Measurements from ENCODE around the gene NCOA7.

Gene NCOA7

GRCh38 chr6:125855783-125856182, 65.0 kb downstream of the NCOA7 start:
- Histone ChIP-seq H3K4me3 (ENCODE audit: extremely low read depth, insufficient read depth, low read length, poor library complexity, severe bottlenecking) (no peak overlapping the region), H3K9me3 (ENCODE audit: control insufficient read depth, low read length) (peaks cover 5% of the 10 kb centered on the region)
- WGBS, 2 experiments (ENCODE audit: insufficient coverage in 2 of 2), result 90% methylated on average over 2 to 3 of the region's 6 CpGs

DNA sequence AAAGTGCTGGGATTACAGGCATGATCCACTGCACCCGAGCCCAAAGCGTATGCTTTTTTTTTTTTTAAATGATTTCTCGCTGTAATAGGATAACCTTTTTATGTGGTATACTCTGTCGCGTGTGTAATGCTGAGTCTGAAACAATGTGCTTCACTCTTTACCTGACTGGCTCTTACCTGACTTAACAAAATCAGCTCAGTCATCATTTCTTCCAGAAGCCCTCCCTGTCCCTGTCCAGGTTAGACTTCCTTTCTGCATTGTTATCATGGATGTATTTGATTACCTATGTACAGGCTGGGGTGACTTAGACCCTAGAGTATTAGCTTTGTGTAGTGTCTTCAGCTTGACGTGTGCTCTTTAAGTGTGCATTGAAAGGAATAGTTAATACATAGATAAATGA, 67.1 kb downstream of the NCOA7 start:
- H3K4me1 ChIP-seq (ENCODE audit: control insufficient read depth, insufficient read depth, low read length, poor library complexity, severe bottlenecking), result no peaks in the 10 kb centered on the region
- no peak overlapping the region for H3K4me3 ChIP-seq (ENCODE audit: extremely low read depth, insufficient read depth, low read length, poor library complexity, severe bottlenecking)
- H3K9me3 ChIP-seq (ENCODE audit: control insufficient read depth, low read length), result no peaks in the 10 kb centered on the region
- 60 to 100% methylated on average over 1 to 2 of the region's 6 CpGs for WGBS, 2 experiments (ENCODE audit: insufficient coverage in 2 of 2)
- H3K36me3 ChIP-seq (ENCODE audit: control insufficient read depth, insufficient read depth, low read length), result no peaks in the 10 kb centered on the region
- no peak overlapping the region for H3K27ac ChIP-seq (ENCODE audit: low read depth, low read length, severe bottlenecking)

More at GRCh38 chr6:125855783-125856182, 65.0 kb downstream of the NCOA7 start:
- H3K27ac ChIP-seq (ENCODE audit: low read depth, low read length, severe bottlenecking), result no peak overlapping the region
- no peaks in the 10 kb centered on the region for H3K4me1 ChIP-seq (ENCODE audit: control insufficient read depth, insufficient read depth, low read length, poor library complexity, severe bottlenecking)
- H3K36me3 ChIP-seq (ENCODE audit: control insufficient read depth, insufficient read depth, low read length), result no peaks in the 10 kb centered on the region

DNA sequence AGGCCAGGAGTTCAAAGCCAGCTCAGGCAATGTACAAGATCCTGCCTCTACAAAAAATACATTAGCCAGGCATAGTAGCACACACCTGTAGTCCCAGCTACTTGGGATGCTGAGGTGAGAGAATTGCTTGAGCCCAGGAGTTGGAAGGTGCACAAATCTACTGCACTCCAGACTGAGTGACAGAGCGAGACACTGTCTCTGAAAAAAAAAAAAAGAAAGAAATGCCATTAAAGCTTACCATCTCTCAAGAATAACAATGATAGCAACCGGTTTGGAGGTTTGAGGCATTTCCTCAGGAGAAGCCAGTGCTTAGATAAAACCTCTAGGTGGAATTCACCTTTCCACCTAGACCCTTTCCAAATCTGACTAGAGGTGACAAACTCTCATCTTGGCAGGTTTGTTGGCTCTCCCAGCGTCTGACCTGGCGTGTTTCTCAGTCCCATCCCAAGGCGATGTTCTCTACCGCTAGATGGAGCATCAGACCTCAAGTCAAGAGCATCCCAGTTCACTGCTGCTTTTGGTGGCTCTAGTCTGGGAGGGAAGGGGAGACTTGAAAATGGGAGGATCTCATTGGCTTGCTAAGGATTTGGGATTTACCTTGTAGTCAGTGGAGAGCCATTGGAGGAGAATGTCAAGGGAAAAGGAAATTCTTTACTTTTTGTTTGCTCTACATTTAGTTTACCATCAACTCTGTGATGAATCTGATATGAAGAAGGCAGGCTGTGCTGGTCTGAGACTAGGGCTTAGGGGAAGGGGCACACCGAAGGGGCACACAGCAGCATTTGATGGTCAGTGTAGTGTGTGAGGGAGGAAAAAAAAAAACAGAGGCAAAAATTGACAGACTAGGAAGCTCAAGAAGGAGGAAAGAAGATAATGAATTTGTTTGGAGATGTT, 67.9 kb downstream of the NCOA7 start:
- H3K36me3 ChIP-seq (ENCODE audit: control insufficient read depth, insufficient read depth, low read length), result no peaks in the 10 kb centered on the region
- WGBS, 2 experiments (ENCODE audit: insufficient coverage in 2 of 2), result 13 to 29% methylated on average over 5 to 6 of the region's 7 CpGs
- no peak overlapping the region for H3K27ac ChIP-seq (ENCODE audit: low read depth, low read length, severe bottlenecking)
- H3K4me3 ChIP-seq (ENCODE audit: extremely low read depth, insufficient read depth, low read length, poor library complexity, severe bottlenecking), result no peak overlapping the region
- no peaks in the 10 kb centered on the region for H3K9me3 ChIP-seq (ENCODE audit: control insufficient read depth, low read length)
- no peaks in the 10 kb centered on the region for H3K4me1 ChIP-seq (ENCODE audit: control insufficient read depth, insufficient read depth, low read length, poor library complexity, severe bottlenecking)

DNA sequence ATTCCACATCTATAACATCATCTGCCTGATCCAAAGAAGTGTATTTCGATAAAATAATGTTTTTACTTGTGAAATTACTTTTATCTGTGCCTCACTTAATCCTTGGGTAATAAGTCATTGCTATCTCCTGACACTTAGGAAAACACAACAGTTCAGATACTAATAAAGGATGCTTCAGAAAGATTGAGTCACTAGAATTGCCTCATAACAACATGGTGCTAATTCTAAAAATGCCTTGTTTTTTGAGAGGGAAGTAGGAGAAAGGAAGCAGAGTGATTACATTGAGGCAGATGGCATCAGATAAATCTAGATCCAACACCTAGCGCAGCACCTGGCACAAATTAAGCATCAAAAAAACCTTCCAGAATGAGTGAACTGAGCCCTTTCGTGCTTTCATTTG, 69.0 kb downstream of the NCOA7 start:
- Histone ChIP-seq H3K4me1 (ENCODE audit: control insufficient read depth, insufficient read depth, low read length, poor library complexity, severe bottlenecking) (no peaks in the 10 kb centered on the region), H3K9me3 (ENCODE audit: control insufficient read depth, low read length) (no peaks in the 10 kb centered on the region), H3K36me3 (ENCODE audit: control insufficient read depth, insufficient read depth, low read length) (no peaks in the 10 kb centered on the region), H3K4me3 (ENCODE audit: extremely low read depth, insufficient read depth, low read length, poor library complexity, severe bottlenecking) (no peak overlapping the region), H3K27ac (ENCODE audit: low read depth, low read length, severe bottlenecking) (no peak overlapping the region)
- WGBS, 2 experiments (ENCODE audit: insufficient coverage in 2 of 2), result no CpG with 5 or more reads among the region's 3 CpGs

GRCh38 chr6:125863023-125863422, 72.3 kb downstream of the NCOA7 start:
- Histone ChIP-seq H3K9me3 (ENCODE audit: control insufficient read depth, low read length) (no peaks in the 10 kb centered on the region), H3K36me3 (ENCODE audit: control insufficient read depth, insufficient read depth, low read length) (no peaks in the 10 kb centered on the region), H3K27ac (ENCODE audit: low read depth, low read length, severe bottlenecking) (no peak overlapping the region), H3K4me3 (ENCODE audit: extremely low read depth, insufficient read depth, low read length, poor library complexity, severe bottlenecking) (no peak overlapping the region), H3K4me1 (ENCODE audit: control insufficient read depth, insufficient read depth, low read length, poor library complexity, severe bottlenecking) (no peaks in the 10 kb centered on the region)

DNA sequence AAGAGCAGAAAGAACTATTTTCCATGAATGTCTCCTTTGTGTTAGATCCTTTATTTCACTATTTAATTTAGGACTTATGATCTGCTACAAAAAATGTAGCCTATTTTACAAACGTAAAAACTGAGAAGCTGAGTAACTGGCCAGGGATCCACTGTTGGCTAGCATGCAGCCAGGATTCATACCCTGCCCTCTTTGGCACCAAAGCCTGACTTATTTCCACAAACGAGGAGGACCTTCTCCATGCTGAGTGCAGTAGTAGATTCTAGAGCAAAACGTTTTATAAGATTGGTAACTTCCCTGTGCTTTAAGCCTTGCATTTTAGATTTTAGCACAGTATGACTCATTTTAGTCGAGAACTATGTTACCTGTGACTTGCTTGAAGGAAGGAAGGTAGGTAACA, 74.3 kb downstream of the NCOA7 start:
- 100% methylated on average over 1 of the region's 4 CpGs; no CpG with 5 or more reads in 1 of the 2 experiments for WGBS, 2 experiments (ENCODE audit: insufficient coverage in 2 of 2)

GRCh38 chr6:125866433-125866832, 75.7 kb downstream of the NCOA7 start:
- Histone ChIP-seq H3K36me3 (ENCODE audit: control insufficient read depth, insufficient read depth, low read length) (no peaks in the 10 kb centered on the region), H3K4me3 (ENCODE audit: extremely low read depth, insufficient read depth, low read length, poor library complexity, severe bottlenecking) (no peak overlapping the region), H3K4me1 (ENCODE audit: control insufficient read depth, insufficient read depth, low read length, poor library complexity, severe bottlenecking) (no peaks in the 10 kb centered on the region), H3K27ac (ENCODE audit: low read depth, low read length, severe bottlenecking) (no peak overlapping the region), H3K9me3 (ENCODE audit: control insufficient read depth, low read length) (no peaks in the 10 kb centered on the region)

More for the DNA sequence above, 74.3 kb downstream of the NCOA7 start:
- no peaks in the 10 kb centered on the region for H3K4me1 ChIP-seq (ENCODE audit: control insufficient read depth, insufficient read depth, low read length, poor library complexity, severe bottlenecking)
- no peaks in the 10 kb centered on the region for H3K36me3 ChIP-seq (ENCODE audit: control insufficient read depth, insufficient read depth, low read length)
- H3K4me3 ChIP-seq (ENCODE audit: extremely low read depth, insufficient read depth, low read length, poor library complexity, severe bottlenecking), result no peak overlapping the region
- no peaks in the 10 kb centered on the region for H3K9me3 ChIP-seq (ENCODE audit: control insufficient read depth, low read length)
- H3K27ac ChIP-seq (ENCODE audit: low read depth, low read length, severe bottlenecking), result no peak overlapping the region

- 72 to 76% methylated on average over 6 of the region's 6 CpGs for WGBS, 2 experiments (ENCODE audit: insufficient coverage in 2 of 2)
- Histone ChIP-seq H3K9me3 (ENCODE audit: control insufficient read depth, low read length) (no peaks in the 10 kb centered on the region), H3K4me3 (ENCODE audit: extremely low read depth, insufficient read depth, low read length, poor library complexity, severe bottlenecking) (no peak overlapping the region), H3K4me1 (ENCODE audit: control insufficient read depth, insufficient read depth, low read length, poor library complexity, severe bottlenecking) (peaks cover 4% of the 10 kb centered on the region), H3K36me3 (ENCODE audit: control insufficient read depth, insufficient read depth, low read length) (no peaks in the 10 kb centered on the region), H3K27ac (ENCODE audit: low read depth, low read length, severe bottlenecking) (no peak overlapping the region)
Measured at GRCh38 chr6:125867483-125867942, 76.8 kb downstream of the NCOA7 start.

GRCh38 chr6:125868252-125868651, 77.5 kb downstream of the NCOA7 start:
- Histone ChIP-seq H3K9me3 (ENCODE audit: control insufficient read depth, low read length) (no peaks in the 10 kb centered on the region), H3K4me3 (ENCODE audit: extremely low read depth, insufficient read depth, low read length, poor library complexity, severe bottlenecking) (no peak overlapping the region), H3K36me3 (ENCODE audit: control insufficient read depth, insufficient read depth, low read length) (no peaks in the 10 kb centered on the region), H3K27ac (ENCODE audit: low read depth, low read length, severe bottlenecking) (no peak overlapping the region), H3K4me1 (ENCODE audit: control insufficient read depth, insufficient read depth, low read length, poor library complexity, severe bottlenecking) (peaks cover 7% of the 10 kb centered on the region)
- WGBS, 2 experiments (ENCODE audit: insufficient coverage in 2 of 2), result 100% methylated on average over 2 of the region's 2 CpGs; no CpG with 5 or more reads in 1 of the 2 experiments

DNA sequence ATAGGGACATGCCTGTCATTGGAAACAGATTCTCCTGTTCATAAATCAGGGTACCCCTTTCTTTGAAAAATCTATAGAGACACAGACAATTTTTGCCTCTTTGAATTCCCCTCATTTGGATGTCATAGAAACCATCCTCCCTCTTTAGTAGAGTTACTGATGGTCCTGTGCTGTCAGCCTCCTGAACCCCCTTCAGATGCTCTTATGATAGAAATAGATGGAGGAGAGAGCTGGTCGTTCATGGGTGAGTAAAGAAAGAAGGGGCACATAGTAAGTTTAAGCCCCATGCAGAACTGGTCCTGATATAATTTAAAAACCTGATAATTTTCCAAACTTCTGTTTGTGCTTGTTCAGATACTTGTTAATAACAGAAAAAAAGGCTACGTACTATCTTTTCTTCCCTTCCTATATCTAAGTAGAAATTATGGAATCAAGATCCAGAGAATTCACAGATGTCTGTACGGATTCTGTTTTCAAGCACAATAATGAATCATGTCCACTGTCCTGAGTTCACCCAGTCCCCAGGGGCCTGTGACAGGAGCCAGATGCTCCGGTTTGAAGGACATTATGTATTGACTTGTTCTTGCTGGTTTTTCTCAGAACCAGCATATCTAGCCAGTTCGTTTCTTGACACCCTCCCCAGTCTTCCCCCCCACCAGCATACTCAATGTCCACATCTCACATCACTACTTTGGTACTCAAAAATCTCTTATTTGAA, 78.1 kb downstream of the NCOA7 start:
- Histone ChIP-seq H3K36me3 (ENCODE audit: control insufficient read depth, insufficient read depth, low read length) (no peaks in the 10 kb centered on the region), H3K4me3 (ENCODE audit: extremely low read depth, insufficient read depth, low read length, poor library complexity, severe bottlenecking) (no peak overlapping the region), H3K27ac (ENCODE audit: low read depth, low read length, severe bottlenecking) (no peak overlapping the region), H3K4me1 (ENCODE audit: control insufficient read depth, insufficient read depth, low read length, poor library complexity, severe bottlenecking) (peaks cover 7% of the 10 kb centered on the region), H3K9me3 (ENCODE audit: control insufficient read depth, low read length) (no peaks in the 10 kb centered on the region)
- WGBS, 2 experiments (ENCODE audit: insufficient coverage in 2 of 2), result 90 to 95% methylated on average over 2 of the region's 5 CpGs

GRCh38 chr6:125869427-125869826, 78.7 kb downstream of the NCOA7 start:
- Histone ChIP-seq H3K27ac (ENCODE audit: low read depth, low read length, severe bottlenecking) (no peak overlapping the region), H3K4me3 (ENCODE audit: extremely low read depth, insufficient read depth, low read length, poor library complexity, severe bottlenecking) (no peak overlapping the region), H3K9me3 (ENCODE audit: control insufficient read depth, low read length) (no peaks in the 10 kb centered on the region), H3K4me1 (ENCODE audit: control insufficient read depth, insufficient read depth, low read length, poor library complexity, severe bottlenecking) (peaks cover 7% of the 10 kb centered on the region), H3K36me3 (ENCODE audit: control insufficient read depth, insufficient read depth, low read length) (no peaks in the 10 kb centered on the region)
- WGBS, 2 experiments (ENCODE audit: insufficient coverage in 2 of 2), result 82 to 88% methylated on average over 6 of the region's 6 CpGs

All from mesodermal cell (in vitro differentiated cells).